ENCODE data around the gene CARD6. TPM values are rescaled to one million over a fixed set of nuclear protein-coding genes. Genes with fewer than 3 reads are reported as not detected.
"Not testable (repeated sequence)": the region's sequence is repeated elsewhere in the genome, so short reads cannot be mapped to it uniquely, and the experiment has no call there.

Gene CARD6
- total RNA-seq, 1 donor from 2014 or later = not detected

DNA sequence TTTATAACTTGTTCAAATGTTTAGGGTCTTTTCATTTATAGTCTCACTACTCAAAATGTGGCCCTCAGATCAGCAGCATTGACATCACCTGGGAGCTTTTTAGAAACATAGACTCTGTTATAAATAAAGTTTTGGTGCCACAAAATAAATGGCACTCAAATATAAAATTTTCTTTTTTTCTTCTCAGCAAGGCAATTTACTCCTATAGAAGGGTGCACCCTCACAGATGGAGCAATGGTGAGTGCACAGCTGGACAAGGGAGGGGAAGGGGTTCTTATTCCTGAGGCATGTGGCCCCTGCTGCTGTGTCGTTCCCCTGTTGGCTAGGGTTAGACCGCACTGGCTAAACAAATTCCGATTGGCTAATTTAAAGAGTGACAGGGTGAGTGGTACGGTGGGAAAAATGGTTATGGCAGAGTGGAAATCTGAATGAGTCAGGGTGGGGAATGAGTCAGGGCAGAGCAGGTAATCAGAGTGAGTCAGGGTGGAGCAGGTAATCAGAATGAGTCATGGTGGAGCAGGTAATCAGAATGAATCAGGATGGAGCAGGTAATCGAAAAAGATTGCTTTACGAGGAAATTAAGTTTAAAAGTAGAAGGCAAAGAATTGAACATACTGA, 36.3 kb downstream of the CARD6 start:
- Mint-ChIP-seq H3K27ac (no peak overlapping the region), H3K9me3 (peaks cover 1% of the 10 kb centered on the region), H3K27me3 (ENCODE audit: insufficient read depth, low read depth) (peaks cover 2% of the 10 kb centered on the region), H3K4me1 (no peaks in the 10 kb centered on the region), H3K36me3 (no peaks in the 10 kb centered on the region), H3K4me3 (no peak overlapping the region)
- Histone ChIP-seq H2AFZ (replicated peaks) (no peak overlapping the region), H3K27ac (no peak overlapping the region), H3K4me3 (no peak overlapping the region), H3F3A (ENCODE audit: low read depth) (no peaks in the 10 kb centered on the region), H3K79me2 (ENCODE audit: low read depth) (no peaks in the 10 kb centered on the region), H3K4me1 (no peaks in the 10 kb centered on the region), H3K9ac (no peak overlapping the region), H3K9me3 (ENCODE audit: low read depth) (no peaks in the 10 kb centered on the region), H4K20me1 (ENCODE audit: low read depth) (no peaks in the 10 kb centered on the region), H3K36me3 (no peaks in the 10 kb centered on the region), H3K27me3 (no peaks in the 10 kb centered on the region), H3K4me2 (no peak overlapping the region)
- TF ChIP-seq, protein P1, sequence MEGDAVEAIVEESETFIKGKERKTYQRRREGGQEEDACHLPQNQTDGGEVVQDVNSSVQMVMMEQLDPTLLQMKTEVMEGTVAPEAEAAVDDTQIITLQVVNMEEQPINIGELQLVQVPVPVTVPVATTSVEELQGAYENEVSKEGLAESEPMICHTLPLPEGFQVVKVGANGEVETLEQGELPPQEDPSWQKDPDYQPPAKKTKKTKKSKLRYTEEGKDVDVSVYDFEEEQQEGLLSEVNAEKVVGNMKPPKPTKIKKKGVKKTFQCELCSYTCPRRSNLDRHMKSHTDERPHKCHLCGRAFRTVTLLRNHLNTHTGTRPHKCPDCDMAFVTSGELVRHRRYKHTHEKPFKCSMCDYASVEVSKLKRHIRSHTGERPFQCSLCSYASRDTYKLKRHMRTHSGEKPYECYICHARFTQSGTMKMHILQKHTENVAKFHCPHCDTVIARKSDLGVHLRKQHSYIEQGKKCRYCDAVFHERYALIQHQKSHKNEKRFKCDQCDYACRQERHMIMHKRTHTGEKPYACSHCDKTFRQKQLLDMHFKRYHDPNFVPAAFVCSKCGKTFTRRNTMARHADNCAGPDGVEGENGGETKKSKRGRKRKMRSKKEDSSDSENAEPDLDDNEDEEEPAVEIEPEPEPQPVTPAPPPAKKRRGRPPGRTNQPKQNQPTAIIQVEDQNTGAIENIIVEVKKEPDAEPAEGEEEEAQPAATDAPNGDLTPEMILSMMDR (IDR thresholded peaks at IDR 0.05) = no peak
- TF ChIP-seq EZH2 (IDR thresholded peaks at IDR 0.05) (no peak), EZH2phosphoT487 (IDR thresholded peaks at IDR 0.05) (no peak)
- no peak for DNase-seq (ENCODE audit: low spot score)

DNA sequence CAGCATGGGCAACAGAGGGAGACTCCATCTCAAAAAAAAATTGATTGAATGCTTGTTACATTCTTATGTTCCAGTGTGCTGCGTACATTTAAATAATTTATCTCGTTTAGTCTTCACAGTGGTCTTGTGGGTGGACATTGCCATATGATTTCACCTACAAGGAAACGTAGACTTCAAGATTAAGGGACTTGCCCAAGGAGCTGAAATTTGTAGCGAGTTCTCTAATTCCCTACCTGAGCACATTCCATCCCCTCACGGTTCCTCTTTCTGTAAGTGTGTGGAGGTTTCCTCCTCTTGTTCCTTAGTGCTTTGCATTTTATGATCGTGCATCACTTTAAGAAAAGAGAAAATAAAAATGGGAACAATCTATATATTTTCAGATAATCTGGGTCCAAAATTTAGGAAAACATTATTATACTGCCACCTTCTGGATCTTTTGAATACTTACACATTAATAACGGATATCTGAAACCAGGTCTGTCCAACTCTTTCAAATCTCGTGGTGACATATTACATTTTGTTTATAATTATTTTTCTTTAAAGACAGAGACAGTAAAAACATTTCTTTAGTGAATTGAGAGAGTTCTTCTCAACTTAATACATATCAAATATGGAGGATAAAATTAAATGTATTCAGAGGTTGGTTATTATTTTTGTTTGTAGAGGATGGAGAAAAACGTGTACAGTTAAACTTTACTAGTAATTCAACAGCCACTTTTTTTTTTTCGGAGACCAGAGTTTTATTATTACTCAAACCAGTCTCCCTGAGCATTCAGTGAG, 38.2 kb downstream of the CARD6 start:
- H2AFZ ChIP-seq (replicated peaks) = peak overlapping the region; percentile 50
- H3K36me3 ChIP-seq = no peaks in the 10 kb centered on the region
- DNase-seq (ENCODE audit: low spot score) = no peak
- H3K27me3 Mint-ChIP-seq (ENCODE audit: insufficient read depth, low read depth) = peaks cover 2% of the 10 kb centered on the region
- no peaks in the 10 kb centered on the region for H3K79me2 ChIP-seq (ENCODE audit: low read depth)
- no peaks in the 10 kb centered on the region for H3K36me3 Mint-ChIP-seq
- H3F3A ChIP-seq (ENCODE audit: low read depth) = no peaks in the 10 kb centered on the region
- no peak overlapping the region for H3K4me3 ChIP-seq
- no peaks in the 10 kb centered on the region for H3K4me1 Mint-ChIP-seq
- no peak overlapping the region for H3K4me2 ChIP-seq
- H3K9me3 ChIP-seq (ENCODE audit: low read depth) = no peaks in the 10 kb centered on the region
- H3K4me3 Mint-ChIP-seq = no peak overlapping the region
- H3K27ac Mint-ChIP-seq = no peak overlapping the region
- TF ChIP-seq EZH2 (IDR thresholded peaks at IDR 0.05) (no peak), EZH2phosphoT487 (IDR thresholded peaks at IDR 0.05) (no peak)
- TF ChIP-seq, protein P1 (IDR thresholded peaks at IDR 0.05) = peak; percentile 71
- H3K4me1 ChIP-seq = no peaks in the 10 kb centered on the region
- H3K27ac ChIP-seq = no peak overlapping the region
- H3K9me3 Mint-ChIP-seq = peaks cover 5% of the 10 kb centered on the region
- H3K9ac ChIP-seq = no peak overlapping the region
- no peaks in the 10 kb centered on the region for H4K20me1 ChIP-seq (ENCODE audit: low read depth)
- H3K27me3 ChIP-seq = no peaks in the 10 kb centered on the region

DNA sequence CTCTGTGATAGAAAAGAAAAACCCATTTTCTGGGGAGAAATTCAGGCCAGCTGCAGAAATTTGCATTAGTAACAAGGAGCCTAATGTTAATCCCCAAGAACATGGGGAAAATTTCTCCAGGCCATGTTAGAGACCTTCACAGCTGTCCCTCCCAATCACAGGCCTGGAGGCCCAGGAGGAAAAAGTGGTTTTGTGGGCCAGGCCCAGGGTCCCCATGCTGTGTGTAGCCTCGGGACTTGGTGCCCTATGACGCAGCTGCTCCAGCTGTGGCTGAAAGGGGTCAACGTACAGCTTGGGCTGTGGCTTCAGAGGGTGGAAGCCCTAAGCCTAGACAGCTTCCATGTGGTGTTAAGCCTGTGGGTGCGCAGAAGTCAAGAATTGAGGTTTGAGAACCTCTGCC, 41.1 kb downstream of the CARD6 start:
- Mint-ChIP-seq H3K27ac (no peak overlapping the region), H3K9me3 (peaks cover 5% of the 10 kb centered on the region), H3K4me1 (no peaks in the 10 kb centered on the region), H3K36me3 (no peaks in the 10 kb centered on the region), H3K4me3 (no peak overlapping the region), H3K27me3 (ENCODE audit: insufficient read depth, low read depth) (peaks cover 4% of the 10 kb centered on the region)
- DNase-seq (ENCODE audit: low spot score) = no peak
- Histone ChIP-seq H3K27ac (no peak overlapping the region), H3K9me3 (ENCODE audit: low read depth) (no peaks in the 10 kb centered on the region), H3K4me1 (no peaks in the 10 kb centered on the region), H3K4me2 (no peak overlapping the region), H3K27me3 (no peaks in the 10 kb centered on the region), H3K79me2 (ENCODE audit: low read depth) (no peaks in the 10 kb centered on the region), H2AFZ (replicated peaks) (no peak overlapping the region), H3K4me3 (no peak overlapping the region), H3K36me3 (no peaks in the 10 kb centered on the region), H3K9ac (no peak overlapping the region), H4K20me1 (ENCODE audit: low read depth) (no peaks in the 10 kb centered on the region), H3F3A (ENCODE audit: low read depth) (no peaks in the 10 kb centered on the region)
- TF ChIP-seq, protein P1 (IDR thresholded peaks at IDR 0.05) = no peak
- no peak for TF ChIP-seq EZH2 (IDR thresholded peaks at IDR 0.05)
- no peak for TF ChIP-seq EZH2phosphoT487 (IDR thresholded peaks at IDR 0.05)

DNA sequence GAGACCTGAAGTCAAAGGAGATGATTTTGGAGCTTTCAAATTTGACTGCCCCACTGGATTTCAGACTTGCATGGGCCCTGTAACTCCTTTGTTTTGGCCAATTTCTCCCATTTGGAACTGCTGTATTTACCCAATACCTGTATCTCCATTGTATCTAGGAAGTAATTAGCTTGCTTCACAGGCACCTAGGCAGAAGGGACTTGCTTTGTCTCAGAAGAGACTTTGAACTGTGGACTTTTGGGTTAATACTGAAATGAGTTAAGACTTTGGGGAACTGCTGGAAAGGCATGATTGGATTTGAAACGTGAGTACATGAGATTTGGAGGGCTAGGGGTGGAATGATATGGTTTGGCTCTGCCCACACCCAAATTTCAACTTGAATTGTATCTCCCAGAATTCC, 41.9 kb downstream of the CARD6 start:
- not testable (repeated sequence) for H3F3A ChIP-seq (ENCODE audit: low read depth); H3K9me3 Mint-ChIP-seq; H3K27ac Mint-ChIP-seq

DNA sequence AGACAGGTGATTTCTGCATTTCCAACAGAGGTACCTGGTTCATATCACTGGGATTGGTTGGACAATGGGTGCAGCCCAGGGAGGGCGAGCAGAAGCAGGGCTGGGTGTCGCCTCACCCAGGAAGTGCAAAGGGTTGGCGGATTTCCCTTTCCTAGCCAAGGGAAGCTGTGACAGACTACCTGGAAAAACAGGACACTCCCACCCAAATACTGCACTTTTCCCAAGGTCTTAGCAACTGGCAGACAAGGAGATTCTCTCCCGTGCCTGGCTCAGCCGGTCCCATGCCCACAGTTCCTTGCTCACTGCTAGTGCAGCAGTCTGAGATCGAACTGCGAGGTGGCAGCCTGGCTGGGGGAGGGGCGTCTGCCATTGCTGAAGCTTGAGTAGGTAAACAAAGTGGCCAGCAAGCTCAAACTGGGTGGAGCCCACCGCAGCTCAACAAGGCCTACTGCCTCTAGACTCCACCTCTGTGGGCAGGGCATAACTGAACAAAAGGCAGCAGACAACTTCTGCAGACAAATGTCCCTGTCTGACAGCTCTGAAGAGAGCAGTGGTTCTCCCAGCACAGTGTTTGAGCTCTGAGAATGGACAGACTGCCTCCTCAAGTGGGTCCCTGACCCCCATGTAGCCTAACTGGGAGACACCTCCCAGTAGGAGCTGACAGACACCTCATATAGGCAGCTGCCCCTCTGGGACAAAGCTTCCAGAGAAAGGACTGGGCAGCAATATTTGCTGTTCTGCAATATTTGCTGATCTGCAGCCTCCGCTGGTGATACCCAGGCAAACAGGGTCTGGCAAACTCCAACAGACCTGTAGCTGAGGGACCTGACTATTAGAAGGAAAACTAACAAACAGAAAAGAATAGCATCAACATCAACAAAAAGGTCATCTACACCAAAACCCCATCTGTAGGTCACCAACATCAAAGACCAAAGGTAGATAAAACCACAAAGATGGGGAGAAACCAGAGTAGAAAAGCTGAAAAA, 54.6 kb downstream of the CARD6 start:
- not testable (repeated sequence) for H3K9me3 ChIP-seq (ENCODE audit: low read depth); H3K4me1 ChIP-seq; H3K9ac ChIP-seq; H3K27ac ChIP-seq; H3K27me3 Mint-ChIP-seq (ENCODE audit: insufficient read depth, low read depth); H3K4me3 Mint-ChIP-seq; H3K27me3 ChIP-seq; H3K36me3 ChIP-seq; H3F3A ChIP-seq (ENCODE audit: low read depth); H3K4me1 Mint-ChIP-seq; H3K36me3 Mint-ChIP-seq; H3K79me2 ChIP-seq (ENCODE audit: low read depth); H3K27ac Mint-ChIP-seq; H4K20me1 ChIP-seq (ENCODE audit: low read depth)
- peak overlapping the region; percentile 19 for H3K4me3 ChIP-seq
- H3K9me3 Mint-ChIP-seq = peaks cover 13% of the 10 kb centered on the region
- H2AFZ ChIP-seq (replicated peaks) = peak overlapping the region; percentile 93
- peak; percentile 40 for DNase-seq (ENCODE audit: low spot score)
- H3K4me2 ChIP-seq = peak overlapping the region; percentile 61

More for the DNA sequence above, 41.9 kb downstream of the CARD6 start:
- H3K4me3 ChIP-seq; H3K79me2 ChIP-seq (ENCODE audit: low read depth); H3K27me3 Mint-ChIP-seq (ENCODE audit: insufficient read depth, low read depth); H3K27me3 ChIP-seq; H3K36me3 Mint-ChIP-seq; H2AFZ ChIP-seq (replicated peaks); H3K9me3 ChIP-seq (ENCODE audit: low read depth); H3K4me2 ChIP-seq; H3K36me3 ChIP-seq; H3K4me1 ChIP-seq; H3K4me3 Mint-ChIP-seq; H3K4me1 Mint-ChIP-seq; H3K9ac ChIP-seq; H4K20me1 ChIP-seq (ENCODE audit: low read depth); H3K27ac ChIP-seq; DNase-seq (ENCODE audit: low spot score): not testable (repeated sequence)
